ENCODE measurements around the gene RAG1.
"Not testable (repeated sequence)": the region's sequence is repeated elsewhere in the genome, so short reads cannot be mapped to it uniquely, and the experiment has no call there.

Gene RAG1

GRCh38 chr11:36567694-36568093 is at the start of gene RAG1:
Gene RAG1 (plus strand): TSS chr11:36568007. CDS start chr11:36573305, 5,298 bp downstream.
- DNase-seq = no peak

GRCh38 chr11:36530840-36531239 is 37.0 kb upstream of the RAG1 start:
- no peak for DNase-seq

GRCh38 chr11:36532941-36533601 is 34.7 kb upstream of the RAG1 start:
- DNase-seq = no peak

GRCh38 chr11:36534276-36534840 is 33.4 kb upstream of the RAG1 start:
- no peak for DNase-seq

- peak; percentile 43 for DNase-seq
Observed at GRCh38 chr11:36540998-36541397, 26.8 kb upstream of the RAG1 start.

GRCh38 chr11:36550385-36551115 is 17.3 kb upstream of the RAG1 start:
- DNase-seq = no peak

GRCh38 chr11:36557390-36557789 is 10.4 kb upstream of the RAG1 start:
- DNase-seq = not testable (repeated sequence)

GRCh38 chr11:36557991-36558390 is 9.8 kb upstream of the RAG1 start:
- no peak for DNase-seq

GRCh38 chr11:36558571-36559413 is 9.0 kb upstream of the RAG1 start:
- no peak for DNase-seq

- DNase-seq = no peak
Observed at GRCh38 chr11:36564376-36565030, 3.3 kb upstream of the RAG1 start.

GRCh38 chr11:36565031-36565610 is 2.7 kb upstream of the RAG1 start:
- DNase-seq = no peak

- no peak for DNase-seq
Observed at GRCh38 chr11:36566407-36567053, 1.3 kb upstream of the RAG1 start.

- DNase-seq = no peak
Observed at GRCh38 chr11:36569095-36569494, 1.3 kb downstream of the RAG1 start.

GRCh38 chr11:36574486-36574885 is 6.7 kb downstream of the RAG1 start:
- no peak for DNase-seq

GRCh38 chr11:36577373-36577772 is 9.6 kb downstream of the RAG1 start:
- DNase-seq = no peak

GRCh38 chr11:36577859-36578258 is 10.1 kb downstream of the RAG1 start:
- DNase-seq = no peak

GRCh38 chr11:36578458-36578857 is 10.7 kb downstream of the RAG1 start:
- no peak for DNase-seq

GRCh38 chr11:36581536-36581935 is 13.7 kb downstream of the RAG1 start:
- DNase-seq = no peak

GRCh38 chr11:36583667-36584066 is 15.9 kb downstream of the RAG1 start:
- DNase-seq = no peak

- no peak for DNase-seq
Observed at GRCh38 chr11:36586543-36586942, 18.7 kb downstream of the RAG1 start.

GRCh38 chr11:36588099-36588498 is 20.3 kb downstream of the RAG1 start:
- DNase-seq = no peak

GRCh38 chr11:36590513-36590912 is 22.7 kb downstream of the RAG1 start:
- DNase-seq = no peak

Measured in NCI-H187 treated with DMSO at 0.1 percent for 48 hours (cell line).